ENCODE measurements around the gene RBSN. TPM values are rescaled to one million over a fixed set of nuclear protein-coding genes. Genes with fewer than 3 reads are reported as not detected.

Gene RBSN
- total and polyA plus RNA-seq, 4 experiments from 2014 or later = 11.4 to 34.7 (median 27.3) TPM

DNA sequence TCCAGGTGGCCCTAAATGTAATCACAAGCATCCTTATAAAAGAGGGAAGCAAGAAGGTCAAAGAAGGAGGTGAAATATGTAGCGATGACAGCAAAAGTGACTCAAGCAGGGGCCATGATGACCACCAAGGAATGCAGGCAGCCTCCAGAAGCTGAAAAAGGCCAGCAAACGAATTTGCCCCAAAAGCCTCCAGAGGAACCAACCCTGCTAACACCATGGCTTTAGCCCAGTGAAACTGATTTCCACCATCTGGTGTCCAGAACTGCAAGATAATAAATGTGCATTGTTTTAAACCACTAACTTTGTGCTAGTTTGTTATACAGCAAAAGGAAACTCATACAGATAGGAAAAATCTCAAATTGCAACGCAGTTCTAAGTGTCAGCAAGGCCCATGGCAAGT, 23.0 kb upstream of the RBSN start:
- CTCF ChIA-PET (ENCODE audit: partially characterized antibody) = no interaction called here
- H3K36me3 ChIP-seq (ENCODE audit: insufficient read depth, low read length) = no peaks in the 10 kb centered on the region
- H3K36me3 Mint-ChIP-seq = no peaks in the 10 kb centered on the region
- no peak overlapping the region for H3K27ac ChIP-seq (ENCODE audit: low read depth, low read length)
- H3K9me3 ChIP-seq (ENCODE audit: control insufficient read depth in 1 of 2, low read length in 2 of 2) = no peaks in the 10 kb centered on the region
- H3K27me3 ChIP-seq (ENCODE audit: insufficient read depth, low read length) = no peaks in the 10 kb centered on the region
- no peak for DNase-seq
- peaks cover 0 to 5% (median under 1%) of the 10 kb centered on the region in 4 donors for H3K4me1 Mint-ChIP-seq
- peaks cover under 1 to 3% of the 10 kb centered on the region in 2 donors for H3K27me3 Mint-ChIP-seq
- no peak overlapping the region for H3K4me3 Mint-ChIP-seq
- no peak overlapping the region for H3K27ac Mint-ChIP-seq
- peaks cover 0 to 4% (median 0%) of the 10 kb centered on the region in 8 donors for H3K9me3 Mint-ChIP-seq
- no peaks in the 10 kb centered on the region for H3K4me1 ChIP-seq (ENCODE audit: insufficient read depth, low read length)
- POLR2A ChIA-PET (ENCODE audit: partially characterized antibody) = no interaction called here
- intact Hi-C loops (cut with micrococcal nuclease) = no loop called here
- H3K4me3 ChIP-seq (ENCODE audit: low read length in 2 of 2) = no peak overlapping the region

DNA sequence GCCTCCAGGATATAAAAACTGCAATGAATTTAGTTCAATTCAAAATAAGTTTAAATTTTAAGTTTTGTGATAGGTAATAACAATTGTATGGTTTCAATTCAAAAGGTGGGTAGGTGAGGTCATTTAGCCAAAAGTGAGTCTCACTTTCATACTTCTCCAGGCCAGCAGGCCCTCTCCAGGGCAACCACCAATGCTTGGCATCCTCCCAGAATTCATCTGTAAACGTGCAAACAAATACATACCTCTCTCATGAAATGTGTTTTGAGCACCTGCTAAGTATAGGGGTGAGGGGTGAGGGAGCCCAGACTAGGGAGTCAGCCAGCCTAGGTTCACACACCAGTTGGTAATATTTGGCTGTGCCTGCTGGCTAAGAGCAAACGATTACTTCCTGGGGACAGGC, 22.0 kb upstream of the RBSN start:
- intact Hi-C loops (cut with micrococcal nuclease) = no loop called here
- Mint-ChIP-seq H3K36me3 (no peaks in the 10 kb centered on the region), H3K4me1 (peaks cover 0 to 5% (median under 1%) of the 10 kb centered on the region in 4 donors), H3K9me3 (peaks cover 0 to 4% (median 0%) of the 10 kb centered on the region in 8 donors), H3K27me3 (peaks cover 0 to 3% of the 10 kb centered on the region in 2 donors), H3K4me3 (no peak overlapping the region), H3K27ac (no peak overlapping the region)
- Histone ChIP-seq H3K9me3 (ENCODE audit: control insufficient read depth in 1 of 2, low read length in 2 of 2) (no peaks in the 10 kb centered on the region), H3K27ac (ENCODE audit: low read depth, low read length) (no peak overlapping the region), H3K4me1 (ENCODE audit: insufficient read depth, low read length) (no peaks in the 10 kb centered on the region), H3K27me3 (ENCODE audit: insufficient read depth, low read length) (no peaks in the 10 kb centered on the region), H3K36me3 (ENCODE audit: insufficient read depth, low read length) (no peaks in the 10 kb centered on the region), H3K4me3 (ENCODE audit: low read length in 2 of 2) (no peak overlapping the region)
- ChIA-PET CTCF (ENCODE audit: partially characterized antibody) (interaction anchor here (5.5 kb wide), 1 partner anchor 13 kb away, joined by 54 read pairs; no protein-coding TSS in a partner anchor), POLR2A (ENCODE audit: partially characterized antibody) (no interaction called here)
- no peak for DNase-seq

DNA sequence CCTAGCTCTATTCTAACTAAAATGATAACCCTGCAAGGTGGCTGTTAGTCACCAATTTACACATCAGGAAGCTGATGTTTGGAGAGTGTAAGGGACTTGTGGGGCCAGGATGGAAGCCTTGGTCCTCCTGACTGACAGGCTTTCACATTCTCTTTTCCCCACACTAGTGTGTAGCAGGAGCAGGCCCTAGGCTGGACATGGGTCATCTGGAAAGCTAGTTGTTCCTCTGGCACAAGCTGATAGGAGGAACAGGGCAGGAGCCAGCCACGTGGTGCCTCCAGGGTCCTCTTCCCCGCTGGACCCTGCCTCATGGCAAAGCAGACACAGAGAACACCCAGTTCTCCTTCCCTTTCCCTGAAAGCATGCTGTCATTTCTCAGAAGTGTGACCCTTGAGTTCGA, 18.1 kb upstream of the RBSN start:
- no peak for DNase-seq
- no peaks in the 10 kb centered on the region for H3K4me1 ChIP-seq (ENCODE audit: insufficient read depth, low read length)
- no peak overlapping the region for H3K27ac ChIP-seq (ENCODE audit: low read depth, low read length)
- no peaks in the 10 kb centered on the region for H3K27me3 ChIP-seq (ENCODE audit: insufficient read depth, low read length)
- Mint-ChIP-seq H3K4me3 (no peak overlapping the region), H3K27me3 (peaks cover 0 to 2% of the 10 kb centered on the region in 2 donors), H3K9me3 (no peaks in the 10 kb centered on the region), H3K27ac (no peak overlapping the region), H3K36me3 (no peaks in the 10 kb centered on the region), H3K4me1 (peaks cover 0 to 5% (median under 1%) of the 10 kb centered on the region in 4 donors)
- no peaks in the 10 kb centered on the region for H3K36me3 ChIP-seq (ENCODE audit: insufficient read depth, low read length)
- no peaks in the 10 kb centered on the region for H3K9me3 ChIP-seq (ENCODE audit: control insufficient read depth in 1 of 2, low read length in 2 of 2)
- ChIA-PET CTCF (ENCODE audit: partially characterized antibody) (interaction anchor here (1.0 to 5.5 kb wide), 8 partner anchors 9 to 440 kb away, joined by 3 to 54 read pairs (median 4); partner anchors contain the start of genes MRPS25 and RBSN), POLR2A (ENCODE audit: partially characterized antibody) (no interaction called here)
- intact Hi-C loops (cut with micrococcal nuclease) = loop anchor here (5.0 kb wide), 1 partner anchor 90 kb away; the partner anchor contains the start of gene CAPN7
- no peak overlapping the region for H3K4me3 ChIP-seq (ENCODE audit: low read length in 2 of 2)

DNA sequence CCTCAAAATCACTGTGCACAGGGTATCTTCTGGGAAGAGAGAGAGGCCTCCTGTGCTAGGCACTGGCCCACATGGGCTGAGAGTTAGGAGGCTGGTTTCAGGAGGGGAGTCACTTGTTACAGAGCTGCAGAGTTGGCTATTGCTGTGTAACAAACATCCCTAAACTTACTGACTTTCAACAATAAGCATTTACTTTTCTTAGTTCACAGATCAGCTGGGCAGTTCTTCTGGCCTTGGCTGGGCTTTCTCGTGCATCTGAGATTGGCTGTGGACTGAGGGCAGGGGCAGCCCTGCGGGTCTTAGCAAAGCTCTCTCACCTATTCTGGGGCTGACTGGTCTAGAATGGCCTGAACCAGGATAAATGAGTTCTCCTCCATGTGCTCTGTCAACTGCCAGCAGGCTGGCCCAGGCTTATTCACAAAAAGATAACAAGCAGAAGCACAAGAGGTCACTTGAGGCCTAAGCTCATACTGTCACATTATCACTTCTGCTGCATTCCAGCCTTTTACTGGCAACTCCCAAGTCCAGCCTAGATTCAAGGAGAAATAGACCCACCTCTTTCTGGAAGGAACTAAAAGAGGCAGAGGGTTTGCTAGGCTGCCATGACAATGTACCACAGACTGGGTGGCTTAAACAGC, 17.2 kb upstream of the RBSN start:
- Histone ChIP-seq H3K4me1 (ENCODE audit: insufficient read depth, low read length) (no peaks in the 10 kb centered on the region), H3K36me3 (ENCODE audit: insufficient read depth, low read length) (no peaks in the 10 kb centered on the region), H3K27me3 (ENCODE audit: insufficient read depth, low read length) (no peaks in the 10 kb centered on the region), H3K27ac (ENCODE audit: low read depth, low read length) (no peak overlapping the region), H3K9me3 (ENCODE audit: control insufficient read depth in 1 of 2, low read length in 2 of 2) (no peaks in the 10 kb centered on the region), H3K4me3 (ENCODE audit: low read length in 2 of 2) (no peak overlapping the region)
- DNase-seq = no peak
- H3K27me3 Mint-ChIP-seq = peaks cover 0 to 2% of the 10 kb centered on the region in 2 donors
- POLR2A ChIA-PET (ENCODE audit: partially characterized antibody) = no interaction called here
- H3K4me1 Mint-ChIP-seq = peaks cover 0 to 5% (median under 1%) of the 10 kb centered on the region in 4 donors
- H3K27ac Mint-ChIP-seq = no peak overlapping the region
- no peaks in the 10 kb centered on the region for H3K36me3 Mint-ChIP-seq
- CTCF ChIA-PET (ENCODE audit: partially characterized antibody) = interaction anchor here (1.5 to 5.5 kb wide), 3 partner anchors 8 to 18 kb away, joined by 8 to 54 read pairs (median 14); partner anchors contain the start of gene RBSN
- H3K4me3 Mint-ChIP-seq = no peak overlapping the region
- intact Hi-C loops (cut with micrococcal nuclease) = loop anchor here (5.0 kb wide), 1 partner anchor 91 kb away; the partner anchor contains the start of gene CAPN7
- no peaks in the 10 kb centered on the region for H3K9me3 Mint-ChIP-seq

DNA sequence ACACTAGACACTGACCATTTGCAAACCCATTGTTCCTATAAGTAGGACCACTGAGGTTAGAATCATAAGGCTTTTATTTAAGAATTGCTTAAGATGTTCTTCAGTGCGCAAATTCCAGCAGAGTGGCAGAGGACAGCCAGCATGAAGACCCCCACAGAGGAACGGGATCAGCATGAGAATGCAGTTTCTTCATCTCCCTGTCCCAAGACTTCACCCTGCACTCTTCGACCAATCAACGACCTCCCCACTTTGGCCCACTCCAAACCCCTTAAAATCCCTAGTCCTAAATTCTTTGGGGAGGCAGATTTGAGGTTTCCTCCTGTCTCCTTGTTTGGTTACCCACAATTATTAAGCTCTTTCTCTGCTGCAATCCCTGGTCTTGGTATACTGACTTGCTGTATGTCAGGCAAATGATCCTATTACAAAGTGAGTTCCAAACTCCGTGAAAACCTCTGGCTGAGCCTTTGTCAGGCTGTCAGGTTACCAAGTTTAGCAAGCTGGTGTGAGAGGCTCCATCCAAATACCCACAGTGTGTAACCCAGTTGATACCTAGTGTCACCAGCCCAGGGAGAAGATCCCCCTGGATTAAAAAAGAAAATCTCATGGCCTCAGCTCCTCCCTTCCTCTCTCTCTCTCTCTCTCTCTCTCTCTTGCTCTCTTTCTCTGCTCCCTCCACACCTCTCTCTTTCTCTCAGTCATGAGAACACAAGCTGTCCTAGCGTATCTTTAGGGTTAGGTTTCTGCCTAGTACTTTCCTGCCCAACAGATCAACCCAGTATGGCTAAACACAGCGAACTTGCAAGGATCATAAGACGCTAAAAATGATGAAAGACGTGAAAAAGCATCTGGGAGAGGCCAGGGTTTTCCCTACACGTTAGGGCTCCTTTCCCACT, 15.8 kb upstream of the RBSN start:
- H3K27me3 ChIP-seq (ENCODE audit: insufficient read depth, low read length) = no peaks in the 10 kb centered on the region
- H3K27ac ChIP-seq (ENCODE audit: low read depth, low read length) = no peak overlapping the region
- Mint-ChIP-seq H3K4me3 (no peak overlapping the region), H3K27me3 (peaks cover 0 to 2% of the 10 kb centered on the region in 2 donors), H3K4me1 (peaks cover 0 to 5% (median under 1%) of the 10 kb centered on the region in 4 donors), H3K9me3 (no peaks in the 10 kb centered on the region), H3K27ac (no peak overlapping the region), H3K36me3 (no peaks in the 10 kb centered on the region)
- intact Hi-C loops (cut with micrococcal nuclease) = loop anchor here (5.0 kb wide), 1 partner anchor 93 kb away; the partner anchor contains the start of gene CAPN7
- H3K9me3 ChIP-seq (ENCODE audit: control insufficient read depth in 1 of 2, low read length in 2 of 2) = no peaks in the 10 kb centered on the region
- H3K4me3 ChIP-seq (ENCODE audit: low read length in 2 of 2) = no peak overlapping the region
- H3K36me3 ChIP-seq (ENCODE audit: insufficient read depth, low read length) = no peaks in the 10 kb centered on the region
- ChIA-PET POLR2A (ENCODE audit: partially characterized antibody) (no interaction called here), CTCF (ENCODE audit: partially characterized antibody) (interaction anchor here (0.8 to 1.5 kb wide), 3 partner anchors 10 to 44 kb away, joined by 3 to 8 read pairs (median 6); no protein-coding TSS in a partner anchor)
- DNase-seq = no peak
- H3K4me1 ChIP-seq (ENCODE audit: insufficient read depth, low read length) = no peaks in the 10 kb centered on the region

DNA sequence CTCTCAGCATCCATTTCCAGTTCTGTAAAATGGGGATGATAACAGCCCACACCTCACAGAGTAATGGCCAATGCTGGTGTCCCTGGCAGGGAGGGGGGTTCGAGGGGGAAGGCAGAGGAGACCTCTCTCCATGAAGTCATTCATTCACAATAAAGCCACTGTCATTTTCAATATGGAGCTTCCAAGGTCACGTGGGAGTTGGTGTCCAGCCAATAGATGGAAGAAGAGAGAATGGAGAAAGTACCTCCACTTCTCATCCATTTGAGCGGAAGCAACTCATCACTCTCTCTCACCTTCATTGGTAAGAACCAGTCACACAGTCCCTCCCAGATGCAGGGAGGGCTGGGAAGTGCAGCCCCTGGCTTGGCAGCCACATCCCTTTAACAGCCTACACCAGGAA, 14.9 kb upstream of the RBSN start:
- peaks cover 0 to 5% (median under 1%) of the 10 kb centered on the region in 4 donors for H3K4me1 Mint-ChIP-seq
- peaks cover 0 to 3% of the 10 kb centered on the region in 2 donors for H3K27me3 Mint-ChIP-seq
- H3K9me3 ChIP-seq (ENCODE audit: control insufficient read depth in 1 of 2, low read length in 2 of 2) = no peaks in the 10 kb centered on the region
- H3K27ac ChIP-seq (ENCODE audit: low read depth, low read length) = no peak overlapping the region
- no peak overlapping the region for H3K4me3 Mint-ChIP-seq
- H3K4me3 ChIP-seq (ENCODE audit: low read length in 2 of 2) = no peak overlapping the region
- DNase-seq = no peak
- H3K36me3 Mint-ChIP-seq = no peaks in the 10 kb centered on the region
- ChIA-PET CTCF (ENCODE audit: partially characterized antibody) (interaction anchor here (1.3 kb wide), 1 partner anchor 25 kb away, joined by 6 read pairs; no protein-coding TSS in a partner anchor), POLR2A (ENCODE audit: partially characterized antibody) (no interaction called here)
- H3K9me3 Mint-ChIP-seq = no peaks in the 10 kb centered on the region
- no peak overlapping the region for H3K27ac Mint-ChIP-seq
- no peaks in the 10 kb centered on the region for H3K27me3 ChIP-seq (ENCODE audit: insufficient read depth, low read length)
- H3K4me1 ChIP-seq (ENCODE audit: insufficient read depth, low read length) = no peaks in the 10 kb centered on the region
- intact Hi-C loops (cut with micrococcal nuclease) = no loop called here
- H3K36me3 ChIP-seq (ENCODE audit: insufficient read depth, low read length) = no peaks in the 10 kb centered on the region

DNA sequence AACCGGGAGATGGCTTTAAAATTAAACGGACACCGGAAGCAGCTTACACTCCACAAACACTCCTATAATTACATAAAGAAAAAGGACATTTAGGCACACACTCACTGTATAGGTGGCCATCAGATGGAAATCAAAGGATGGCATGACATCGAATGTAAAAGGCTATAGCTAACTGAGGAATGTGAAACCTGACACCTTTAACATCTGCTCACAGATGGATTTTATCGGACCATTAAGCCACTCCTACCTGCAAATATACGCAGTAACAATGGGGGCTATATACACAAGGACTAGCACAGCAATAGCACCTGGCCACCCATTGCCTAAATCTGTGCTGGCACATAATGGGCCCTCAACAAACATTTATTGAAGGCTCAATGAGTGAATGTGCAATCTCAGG, 14.5 kb upstream of the RBSN start:
- H3K4me3 Mint-ChIP-seq = no peak overlapping the region
- Histone ChIP-seq H3K27ac (ENCODE audit: low read depth, low read length) (no peak overlapping the region), H3K36me3 (ENCODE audit: insufficient read depth, low read length) (no peaks in the 10 kb centered on the region), H3K4me1 (ENCODE audit: insufficient read depth, low read length) (no peaks in the 10 kb centered on the region), H3K4me3 (ENCODE audit: low read length in 2 of 2) (no peak overlapping the region), H3K9me3 (ENCODE audit: control insufficient read depth in 1 of 2, low read length in 2 of 2) (no peaks in the 10 kb centered on the region), H3K27me3 (ENCODE audit: insufficient read depth, low read length) (no peaks in the 10 kb centered on the region)
- peaks cover 0 to 4% of the 10 kb centered on the region in 2 donors for H3K27me3 Mint-ChIP-seq
- peaks cover 0 to 6% (median under 1%) of the 10 kb centered on the region in 4 donors for H3K4me1 Mint-ChIP-seq
- H3K27ac Mint-ChIP-seq = no peak overlapping the region
- DNase-seq = no peak
- ChIA-PET CTCF (ENCODE audit: partially characterized antibody) (no interaction called here), POLR2A (ENCODE audit: partially characterized antibody) (no interaction called here)
- intact Hi-C loops (cut with micrococcal nuclease) = no loop called here
- no peaks in the 10 kb centered on the region for H3K9me3 Mint-ChIP-seq
- H3K36me3 Mint-ChIP-seq = no peaks in the 10 kb centered on the region
